Activated B cell treated with CpG ODN at 0.5 μM for 24 hours (primary cell): ENCODE measurements around the gene CCDC154. TPM values are rescaled to one million over a fixed set of nuclear protein-coding genes. Genes with fewer than 3 reads are reported as not detected.

ENCODE experiments used
- ATAC-seq: fragments of 200-7000 bp; cut with Tn5 transposase; one replicate; pipeline ENCODE4 v1.10.0; 2021; ENCODE audit warnings: low read depth, mild to moderate bottlenecking, moderate library complexity
- CTCF ChIA-PET: fragments of 350-600 bp; sonication (Branson Sonifier 250); formaldehyde crosslinking; loops from one replicate; lab custom pipeline; 2021; ENCODE audit warnings: antibody characterized with exemption; lab: Charles Lee
- POLR2A ChIA-PET: fragments of 350-600 bp; sonication (Branson Sonifier 250); formaldehyde crosslinking; loops from one replicate; lab custom pipeline; 2021; ENCODE audit warnings: antibody characterized with exemption; lab: Charles Lee
- DNase-seq: peaks from one replicate; pipeline ENCODE4 v3.0.0; 2022
- H3K27ac Mint-ChIP-seq: one replicate; pipeline ENCODE4 v1.8.0; 2020; ENCODE audit warnings: mixed read lengths
- H3K27me3 Mint-ChIP-seq: one replicate; pipeline ENCODE4 v1.8.0; 2021; ENCODE audit warnings: mixed read lengths
- H3K36me3 Mint-ChIP-seq: one replicate; pipeline ENCODE4 v1.8.0; 2021; ENCODE audit warnings: low read depth, mixed read lengths
- H3K4me1 Mint-ChIP-seq: one replicate; pipeline ENCODE4 v1.8.0; 2021; ENCODE audit warnings: mixed read lengths
- H3K4me3 Mint-ChIP-seq: one replicate; pipeline ENCODE4 v1.8.0; 2020; ENCODE audit warnings: mild to moderate bottlenecking, mixed read lengths
- H3K9me3 Mint-ChIP-seq: one replicate; pipeline ENCODE4 v1.8.0; 2020; ENCODE audit warnings: mixed read lengths
- CTCF ChIP-seq: fragments of 200-600 bp; IDR thresholded peaks from one replicate; pipeline ENCODE4 v1.8.0; 2022; ENCODE audit warnings: antibody characterized with exemption, mild to moderate bottlenecking
- intact Hi-C: fragments of 100-400 bp; cut with micrococcal nuclease; formaldehyde crosslinking; loops from one replicate; pipeline ENCODE4 v1.15.1; 2024
- total RNA-seq: library from RNA; stranded (reverse); gene quantifications from 2 replicates; pipeline ENCODE4 v1.2.3, GENCODE V29; 2022

CCDC154 gene
- total RNA-seq, 1 donor from 2014 or later, result 6.7 TPM

GRCh38 chr16:1433263-1433560, 11.1 kb downstream of the CCDC154 start:
- no peak for TF ChIP-seq CTCF
- ATAC-seq (no peak), DNase-seq (no peak)
- intact Hi-C loops, result no loop called here
- ChIA-PET POLR2A (interaction anchor here (1.0 to 2.2 kb wide), 4 partner anchors 12 to 177 kb away, joined by 3 to 28 read pairs (median 5); partner anchors contain the start of genes TELO2 and UQCC4), CTCF (interaction anchor here (1.0 to 1.1 kb wide), 2 partner anchors 8 to 10 kb away, joined by 3 read pairs; no protein-coding TSS in a partner anchor)
- Mint-ChIP-seq H3K27ac (no peak overlapping the region), H3K4me3 (no peak overlapping the region), H3K9me3 (no peaks in the 10 kb centered on the region), H3K4me1 (peaks cover 4% of the 10 kb centered on the region), H3K36me3 (no peaks in the 10 kb centered on the region), H3K27me3 (no peaks in the 10 kb centered on the region)

- no peaks in the 10 kb centered on the region for H3K36me3 Mint-ChIP-seq
- POLR2A ChIA-PET, result interaction anchor here (1.0 to 2.2 kb wide), 4 partner anchors 12 to 178 kb away, joined by 3 to 28 read pairs (median 5); partner anchors contain the start of genes TELO2 and UQCC4
Observed at GRCh38 chr16:1432388-1433262, 11.7 kb downstream of the CCDC154 start.

GRCh38 chr16:1431497-1432270, 12.7 kb downstream of the CCDC154 start:
- no peak overlapping the region for H3K27ac Mint-ChIP-seq
- no peaks in the 10 kb centered on the region for H3K36me3 Mint-ChIP-seq
- peak overlapping the region; percentile 48 for H3K4me3 Mint-ChIP-seq
- H3K27me3 Mint-ChIP-seq, result no peaks in the 10 kb centered on the region
- no peaks in the 10 kb centered on the region for H3K9me3 Mint-ChIP-seq
- no peak for ATAC-seq
- no peak for DNase-seq
- ChIA-PET CTCF (no interaction called here), POLR2A (interaction anchor here (0.6 to 2.2 kb wide), 3 partner anchors 10 to 27 kb away, joined by 3 to 28 read pairs (median 7); partner anchors contain the start of gene UQCC4)
- intact Hi-C loops, result no loop called here
- no peak for TF ChIP-seq CTCF
- H3K4me1 Mint-ChIP-seq, result peaks cover 4% of the 10 kb centered on the region

More at GRCh38 chr16:1432388-1433262, 11.7 kb downstream of the CCDC154 start:
- no peak for ATAC-seq
- TF ChIP-seq CTCF, result no peak
- H3K27ac Mint-ChIP-seq, result no peak overlapping the region
- peak overlapping the region; percentile 28 for H3K4me3 Mint-ChIP-seq
- peaks cover 4% of the 10 kb centered on the region for H3K4me1 Mint-ChIP-seq
- DNase-seq, result no peak
- H3K27me3 Mint-ChIP-seq, result no peaks in the 10 kb centered on the region
- CTCF ChIA-PET, result interaction anchor here (1.0 to 1.1 kb wide), 2 partner anchors 8 to 11 kb away, joined by 3 read pairs; no protein-coding TSS in a partner anchor
- intact Hi-C loops, result no loop called here
- H3K9me3 Mint-ChIP-seq, result no peaks in the 10 kb centered on the region

GRCh38 chr16:1430759-1431496, 13.4 kb downstream of the CCDC154 start, which contains the start of gene PERCC1:
Gene PERCC1, plus strand, starts transcription at chr16:1431078. Its CDS starts 1,516 bp downstream, at chr16:1432594.
- CTCF ChIA-PET, result interaction anchor here (1.2 kb wide), 1 partner anchor 107 kb away, joined by 3 read pairs; no protein-coding TSS in a partner anchor
- Mint-ChIP-seq H3K27ac (peak within 1 kb of the TSS; percentile 24), H3K36me3 (no peaks in the 10 kb centered on the region), H3K4me3 (peak within 1 kb of the TSS; percentile 48), H3K9me3 (no peaks in the 10 kb centered on the region), H3K27me3 (no peaks in the 10 kb centered on the region), H3K4me1 (peaks cover 4% of the 10 kb centered on the region)
- POLR2A ChIA-PET, result interaction anchor here (0.6 to 1.7 kb wide), 3 partner anchors 10 to 62 kb away, joined by 3 to 7 read pairs (median 3); partner anchors contain the start of gene UQCC4
- DNase-seq (no peak), ATAC-seq (no peak)
- TF ChIP-seq CTCF, result no peak
- intact Hi-C loops, result no loop called here
